Superior temporal gyrus (tissue), 1 donor: ENCODE results near the gene ALS2.
A peak's percentile ranks its signal among the peaks of the same experiment; 100 is the strongest.
"Not testable (repeated sequence)": the region's sequence is repeated elsewhere in the genome, so short reads cannot be mapped to it uniquely, and the experiment has no call there.

ENCODE experiments used
- DNase-seq: peaks from one replicate; pipeline ENCODE4 v3.0.0-alpha.2; 2016; ENCODE audit errors: extremely low spot score

The ALS2 gene

DNA sequence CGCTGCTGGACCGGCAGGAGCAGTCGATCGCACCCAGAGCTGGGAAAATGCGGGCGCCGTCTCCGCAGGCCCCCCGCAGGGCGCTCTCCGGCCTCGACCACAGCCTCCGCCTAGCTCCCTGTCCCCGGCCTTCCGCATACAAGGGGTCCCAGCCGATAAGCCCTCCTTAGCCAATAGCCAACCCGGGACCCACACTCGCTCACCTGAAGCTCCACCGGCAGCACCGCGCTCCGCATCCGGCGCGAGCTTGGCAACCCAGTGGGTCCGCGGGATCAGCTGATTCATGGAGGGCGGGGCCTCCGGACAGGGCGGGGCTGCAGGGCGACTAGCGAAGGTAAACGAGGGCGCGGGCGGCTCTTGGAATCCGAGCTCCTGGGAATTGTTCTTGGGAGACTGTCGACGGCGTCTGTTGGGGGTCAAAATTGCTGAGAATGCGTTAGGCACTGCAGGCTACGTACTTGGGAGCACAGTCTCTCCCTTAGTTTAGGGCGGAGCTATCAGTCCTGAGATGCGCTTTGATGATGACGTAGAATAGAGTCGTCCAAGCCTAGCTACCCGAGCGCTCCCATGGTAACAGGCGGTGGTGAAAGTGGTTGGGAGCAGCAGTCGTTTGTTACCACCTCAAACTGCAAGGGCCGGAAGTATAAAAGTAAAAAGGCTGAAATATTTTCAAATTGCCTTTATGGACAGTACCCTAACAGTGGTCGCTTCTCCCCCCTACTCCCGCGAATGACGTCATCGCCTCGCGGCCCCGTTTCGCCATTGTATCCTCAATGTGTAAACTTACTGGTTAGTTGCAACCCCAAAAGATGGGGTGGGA lies at the start of gene ALS2:
TSS of gene ALS2 (minus strand) at position 260 of the 820 bp plus-strand sequence. CDS start 12,048 bp downstream, outside the sequence.
- peak; percentile 98 for DNase-seq

DNA sequence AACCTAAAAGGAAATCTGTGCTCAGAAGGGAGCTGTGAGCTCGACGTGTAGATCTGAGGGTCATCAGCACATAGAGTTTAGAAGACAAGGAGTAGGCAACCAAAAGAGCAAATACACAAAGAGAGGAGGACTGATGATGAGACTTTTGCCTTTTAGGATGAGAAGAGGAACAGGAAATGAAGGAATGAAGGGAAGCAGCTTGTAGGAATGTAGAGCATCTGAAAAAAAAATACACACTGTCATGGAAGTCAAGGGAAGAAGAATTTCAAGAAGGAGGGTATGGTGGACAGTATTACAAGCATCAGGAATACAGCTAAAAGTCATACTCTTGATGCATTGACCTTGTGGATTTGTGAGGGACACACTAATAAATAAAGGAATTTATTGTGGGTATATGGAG lies 47.5 kb upstream of the ALS2 start:
- no peak for DNase-seq

GRCh38 chr2:201827621-201828020 lies 46.9 kb upstream of the ALS2 start:
- DNase-seq: no peak

DNA sequence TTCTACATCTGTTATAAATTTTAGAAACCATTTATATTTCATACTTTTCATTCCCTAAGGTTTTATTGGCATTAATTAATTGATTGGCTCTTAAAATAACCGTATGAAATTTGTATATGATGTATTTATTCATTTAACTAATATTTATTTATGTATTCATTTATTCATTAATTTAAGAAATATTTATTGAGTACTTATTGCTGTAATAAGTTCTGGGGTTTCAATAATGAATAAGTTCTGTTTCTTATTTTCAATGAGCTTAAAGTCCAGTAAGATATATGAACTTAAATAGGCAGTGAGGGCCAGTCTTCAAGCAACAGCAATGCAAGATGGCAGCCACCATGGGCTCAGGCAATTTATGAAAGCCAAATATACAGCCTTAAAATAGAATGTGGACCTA lies 43.5 kb upstream of the ALS2 start:
- DNase-seq: no peak

- DNase-seq: no peak
Measured at GRCh38 chr2:201821080-201821479, 40.3 kb upstream of the ALS2 start.

GRCh38 chr2:201820383-201821007 lies 39.8 kb upstream of the ALS2 start:
- DNase-seq: no peak

DNA sequence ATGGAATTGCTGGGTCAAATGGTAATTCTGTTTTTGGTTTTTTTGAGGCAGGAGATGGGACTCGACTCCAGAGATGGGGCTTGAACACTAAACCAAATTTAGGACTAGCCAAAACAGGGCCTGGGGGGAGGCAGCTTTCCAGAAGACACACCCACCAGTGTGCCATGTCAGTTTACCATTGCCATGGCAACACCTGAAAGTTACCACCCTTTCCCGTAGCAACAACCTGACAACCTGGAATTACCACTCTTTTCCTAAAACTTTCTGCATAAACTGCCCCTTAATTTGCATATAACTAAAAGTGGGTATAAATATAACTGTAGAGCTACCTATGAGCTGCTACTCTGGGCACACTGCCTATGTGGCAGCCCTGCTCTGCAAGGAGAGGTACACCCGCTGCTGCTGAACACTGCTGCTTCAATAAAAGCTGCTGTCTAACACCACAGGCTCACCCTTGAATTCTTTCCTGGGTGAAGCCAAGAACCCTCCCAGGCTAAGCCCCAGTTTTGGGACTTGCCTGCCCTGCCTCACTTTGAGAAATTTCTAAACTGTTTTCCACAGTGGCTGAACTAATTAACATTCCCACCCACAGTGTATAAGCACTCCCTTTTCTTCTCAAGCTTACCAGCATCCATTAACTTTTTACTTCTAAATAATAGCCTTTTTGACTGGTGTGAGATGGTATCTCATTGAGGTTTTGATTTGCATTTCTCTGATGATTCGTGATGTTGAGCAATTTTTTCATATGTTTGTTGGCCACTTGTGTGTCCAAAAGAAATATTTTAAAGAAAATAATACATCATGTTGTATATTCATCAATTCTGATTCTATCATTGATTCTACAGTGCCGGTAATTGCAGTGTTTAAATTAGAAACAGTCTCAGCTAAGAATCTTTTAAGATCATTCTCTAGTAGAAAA lies 36.2 kb upstream of the ALS2 start:
- DNase-seq: no peak

DNA sequence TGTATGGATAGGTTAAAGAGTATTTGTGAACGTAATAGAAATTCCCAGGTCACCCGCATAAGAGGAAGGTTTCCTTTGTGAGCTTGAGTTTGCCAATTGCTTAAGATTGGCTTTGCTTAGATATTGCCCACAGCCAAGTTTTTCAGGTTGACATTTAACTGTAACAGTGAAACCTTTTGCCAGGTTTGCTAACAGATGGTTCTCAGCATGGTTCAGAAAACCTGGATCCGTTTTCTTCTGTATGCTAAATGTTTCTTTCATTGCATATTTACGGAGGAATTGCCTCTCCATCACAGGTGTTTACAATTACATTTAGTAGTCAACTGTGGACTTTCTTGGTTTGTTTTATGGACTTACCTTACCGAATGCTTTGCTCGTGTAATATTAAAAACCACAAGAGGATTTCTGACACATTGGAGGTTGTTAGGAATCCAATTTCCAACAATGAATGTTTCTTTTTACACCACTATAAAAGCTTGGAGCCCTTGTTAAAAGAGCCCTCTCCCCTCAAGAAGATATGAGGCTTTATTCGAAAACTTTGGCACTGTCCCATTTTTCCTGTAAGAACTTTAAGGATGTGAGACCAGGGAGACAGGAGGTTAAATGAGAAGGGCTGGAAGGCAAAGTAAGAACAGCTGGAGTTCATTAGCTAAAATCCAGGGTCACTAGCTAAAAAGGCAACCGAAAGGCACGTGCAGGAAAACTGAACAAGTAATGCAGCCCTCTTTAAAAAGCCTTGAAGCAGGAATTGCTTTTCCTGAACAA lies 33.4 kb upstream of the ALS2 start:
- DNase-seq: no peak

GRCh38 chr2:201810604-201811003 lies 29.9 kb upstream of the ALS2 start:
- not testable (repeated sequence) for DNase-seq

- DNase-seq: no peak
Measured at GRCh38 chr2:201809633-201810032, 28.9 kb upstream of the ALS2 start.

- no peak for DNase-seq
Measured at GRCh38 chr2:201808027-201808426, 27.3 kb upstream of the ALS2 start.

- DNase-seq: no peak
Measured at GRCh38 chr2:201807452-201807999, 26.8 kb upstream of the ALS2 start.

DNA sequence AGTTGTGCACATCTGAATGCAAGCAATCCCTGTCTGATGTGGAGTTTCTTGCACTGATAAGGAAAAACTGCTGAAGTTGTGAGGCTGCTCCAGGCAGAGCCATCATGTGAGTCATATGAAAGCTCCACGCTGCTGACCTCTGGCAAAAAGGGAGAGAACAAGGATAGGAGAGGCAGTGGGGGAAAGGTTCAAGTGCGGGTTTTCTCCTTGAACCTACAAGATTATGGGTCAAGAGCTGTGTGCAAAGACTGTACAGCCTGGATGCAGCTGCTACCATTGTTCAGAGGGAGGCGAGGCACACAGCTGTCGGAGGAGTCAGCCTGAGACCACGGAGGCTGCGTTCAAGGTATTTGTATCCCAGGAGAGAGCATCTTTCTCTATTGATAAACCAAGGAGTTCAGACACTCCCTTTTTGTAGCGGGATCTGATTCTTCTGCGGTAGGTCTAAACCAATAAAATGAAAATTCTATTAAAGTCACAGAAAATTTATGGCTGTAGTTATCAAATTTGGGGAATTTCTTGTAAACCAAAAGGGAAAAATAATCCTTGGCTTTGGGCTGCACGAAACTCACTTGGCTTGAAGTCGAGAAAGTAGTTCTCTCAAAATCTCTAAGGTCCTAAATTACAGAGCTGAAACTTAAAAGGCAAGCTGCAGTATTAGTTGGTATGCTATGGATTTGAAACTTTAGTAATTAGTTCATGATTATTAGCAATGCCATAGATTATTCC lies 25.9 kb upstream of the ALS2 start, which contains the start of gene CDK15:
TSS of gene CDK15 (plus strand) at position 96 of the 729 bp plus-strand sequence. CDS start at position 224, 128 bp downstream.
- no peak for DNase-seq

DNA sequence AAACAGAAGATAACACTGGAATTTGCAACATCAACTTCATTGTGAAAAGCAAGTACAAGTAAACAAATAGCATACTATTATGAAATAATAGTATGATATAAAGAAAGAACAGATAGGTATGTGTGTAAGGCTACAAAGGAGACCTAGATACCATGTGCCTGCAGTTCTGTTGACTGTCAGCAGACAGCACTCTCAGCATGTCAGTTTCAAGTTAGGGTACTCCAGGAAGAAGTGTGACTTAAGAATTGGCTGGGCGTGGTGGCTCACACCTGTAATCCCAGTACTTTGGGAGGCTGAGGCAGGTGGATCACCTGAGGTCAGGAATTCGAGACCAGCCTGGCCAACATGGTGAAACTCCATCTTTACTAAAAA lies 18.2 kb upstream of the ALS2 start:
- not testable (repeated sequence) for DNase-seq

DNA sequence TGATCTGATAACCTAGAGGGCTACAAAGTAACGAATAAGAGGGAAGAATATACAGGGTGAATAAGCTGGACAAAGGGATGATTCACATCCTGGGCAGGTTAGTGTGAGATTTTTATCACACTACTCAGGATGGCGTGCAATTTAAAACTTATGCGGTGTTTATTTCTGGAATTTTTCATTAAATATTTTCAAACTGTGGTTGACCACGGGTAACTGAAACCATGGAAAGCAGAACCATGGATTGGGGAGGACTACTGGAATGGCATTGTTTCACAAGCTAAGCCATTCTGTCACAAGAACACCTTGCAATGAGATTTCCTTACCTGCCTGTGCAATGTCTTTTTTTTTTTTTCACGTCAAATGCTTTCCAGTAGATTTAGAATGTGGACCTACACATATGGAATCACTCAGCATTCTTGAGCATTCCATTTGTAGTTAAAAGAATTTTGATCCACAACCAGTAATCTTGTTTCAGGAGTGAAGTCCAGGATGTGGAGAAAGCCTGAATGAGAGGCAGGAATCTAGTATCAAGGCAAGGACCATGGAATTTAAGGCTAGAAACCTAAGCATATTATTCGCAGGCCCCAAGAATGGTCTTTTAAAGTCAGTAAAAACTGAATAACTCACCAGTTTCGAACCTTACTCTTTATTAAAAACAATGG lies 17.6 kb upstream of the ALS2 start:
- no peak for DNase-seq

DNA sequence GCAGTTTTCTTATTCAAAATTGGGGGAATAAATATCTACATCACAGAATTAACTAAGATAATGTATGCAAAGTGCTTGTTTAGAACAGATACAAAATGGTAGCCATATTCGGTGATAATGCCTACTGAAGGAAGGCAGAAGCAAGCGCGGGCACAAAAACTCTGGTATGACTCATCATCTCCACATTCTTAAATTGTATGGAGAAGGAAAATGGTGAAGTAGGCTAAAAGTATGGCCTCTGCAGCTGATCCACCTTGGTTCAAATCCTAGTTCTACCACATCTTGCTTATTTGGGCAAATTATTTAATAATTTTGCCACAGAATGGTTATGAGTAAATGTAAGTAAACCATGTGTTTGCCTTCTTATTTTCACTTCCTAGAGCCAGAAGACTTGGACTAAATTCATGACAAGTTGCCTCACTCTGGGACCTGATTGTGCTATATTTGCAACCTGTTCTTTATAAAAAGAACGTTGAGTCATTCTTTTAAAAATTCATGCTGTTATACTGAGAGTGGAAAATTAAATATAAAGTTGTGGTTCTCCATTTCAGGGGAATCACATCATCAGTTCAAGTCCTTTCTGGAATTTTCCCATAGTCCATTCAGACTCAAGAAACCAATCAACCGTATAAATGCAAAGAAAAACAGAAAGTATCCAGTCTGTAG lies 16.6 kb upstream of the ALS2 start:
- peak; percentile 44 for DNase-seq

DNA sequence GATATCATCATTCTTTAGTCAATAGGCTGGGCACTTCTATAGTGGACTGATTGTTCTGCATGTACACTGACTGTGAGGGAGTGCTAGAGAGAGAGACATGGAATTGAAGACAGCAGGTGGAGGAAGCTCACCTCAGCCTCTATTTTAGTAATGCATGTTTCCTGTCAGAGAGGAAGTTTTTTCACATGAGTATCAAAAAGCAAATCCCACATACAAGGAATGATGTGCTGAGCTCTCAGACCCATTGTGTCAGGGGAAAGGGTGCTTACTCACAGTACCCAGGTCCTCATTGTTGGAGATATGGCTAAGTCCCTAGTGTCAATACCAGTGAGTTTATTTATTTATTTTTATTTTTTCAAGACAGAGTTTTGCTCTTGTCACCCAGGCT lies 15.7 kb upstream of the ALS2 start:
- no peak for DNase-seq

- DNase-seq: peak; percentile 66
Measured at GRCh38 chr2:201795607-201796477, 15.1 kb upstream of the ALS2 start.
